OCI-LY1 (cell line): Measurements from ENCODE around the gene ESR2.

Experiments
- H2AFZ ChIP-seq: fragments of 200-600 bp; sonication (generic), shearing (Covaris generic); 2 replicates; pipeline ENCODE4 v1.6.0; 2014; ENCODE audit warnings: antibody characterized with exemption, mild to moderate bottlenecking, low read length
- H3F3A ChIP-seq: fragments of 200-600 bp; sonication (generic), shearing (Covaris generic); 2 replicates; pipeline ENCODE4 v1.6.0; 2014; ENCODE audit warnings: mild to moderate bottlenecking, antibody characterized with exemption, low read length, moderate library complexity; ENCODE audit not compliant: insufficient read depth
- H3K27ac ChIP-seq: fragments of 200-600 bp; sonication (generic); 2 replicates; pipeline ENCODE4 v1.5.1; 2014; ENCODE audit warnings: low read length, mixed run types, mild to moderate bottlenecking, low read depth; ENCODE audit not compliant: poor library complexity, severe bottlenecking
- H3K27me3 ChIP-seq: fragments of 200-600 bp; sonication (generic); 2 replicates; pipeline ENCODE4 v1.6.0; 2014; ENCODE audit warnings: antibody characterized with exemption, mild to moderate bottlenecking, low read length, moderate library complexity; ENCODE audit not compliant: insufficient read depth
- H3K36me3 ChIP-seq: fragments of 200-600 bp; sonication (generic); 2 replicates; pipeline ENCODE4 v1.6.1; 2014; ENCODE audit warnings: mild to moderate bottlenecking, antibody characterized with exemption, low read length, moderate library complexity, mixed read lengths; ENCODE audit not compliant: insufficient read depth
- H3K4me1 ChIP-seq: fragments of 200-600 bp; sonication (generic); 2 replicates; pipeline ENCODE4 v1.5.1; 2014; ENCODE audit warnings: mild to moderate bottlenecking, low read length, moderate library complexity; ENCODE audit not compliant: insufficient read depth, severe bottlenecking
- H3K4me2 ChIP-seq: fragments of 200-600 bp; sonication (generic), shearing (Covaris generic); 2 replicates; pipeline ENCODE4 v1.6.1; 2014; ENCODE audit warnings: low read length
- H3K4me3 ChIP-seq: fragments of 200-600 bp; sonication (generic); 2 replicates; pipeline ENCODE4 v1.5.1; 2014; ENCODE audit warnings: low read length, low read depth, mild to moderate bottlenecking, mixed read lengths; ENCODE audit not compliant: poor library complexity, severe bottlenecking
- H3K79me2 ChIP-seq: fragments of 200-600 bp; shearing (Covaris generic); 2 replicates; pipeline ENCODE4 v1.6.1; 2016; ENCODE audit warnings: mixed run types, low read length, mixed read lengths; ENCODE audit not compliant: insufficient read depth
- H3K9ac ChIP-seq: fragments of 200-600 bp; sonication (generic), shearing (Covaris generic); 2 replicates; pipeline ENCODE4 v1.6.1; 2014; ENCODE audit warnings: mild to moderate bottlenecking, low read length, mixed read lengths
- H3K9me2 ChIP-seq: fragments of 200-600 bp; sonication (generic), shearing (Covaris generic); 2 replicates; pipeline ENCODE4 v1.6.1; 2014; ENCODE audit warnings: low read depth, mild to moderate bottlenecking, low read length, mixed read lengths
- H3K9me3 ChIP-seq: fragments of 200-600 bp; shearing (Covaris generic); 2 replicates; pipeline ENCODE4 v1.6.1; 2014; ENCODE audit warnings: low read length, mixed read lengths
- H4K20me1 ChIP-seq: fragments of 200-600 bp; sonication (generic), shearing (Covaris generic); 2 replicates; pipeline ENCODE4 v1.6.0; 2016; ENCODE audit warnings: mild to moderate bottlenecking, low read length; ENCODE audit not compliant: insufficient read depth
- EZH2 ChIP-seq: fragments of 200-600 bp; sonication (generic), shearing (Covaris generic); IDR thresholded peaks from 2 replicates; pipeline ENCODE4 v1.8.0; 2017; ENCODE audit warnings: borderline replicate concordance, mixed run types, mild to moderate bottlenecking, antibody characterized with exemption, low read length, moderate library complexity, mixed read lengths
- TF ChIP-seq, protein P1 (sequence below): fragments of 200-600 bp; sonication (generic), shearing (Covaris generic); IDR thresholded peaks from 2 replicates; pipeline ENCODE4 v1.5.1; 2017; ENCODE audit warnings: mild to moderate bottlenecking, antibody characterized with exemption, low read length, moderate library complexity, mixed read lengths

The ESR2 gene

DNA sequence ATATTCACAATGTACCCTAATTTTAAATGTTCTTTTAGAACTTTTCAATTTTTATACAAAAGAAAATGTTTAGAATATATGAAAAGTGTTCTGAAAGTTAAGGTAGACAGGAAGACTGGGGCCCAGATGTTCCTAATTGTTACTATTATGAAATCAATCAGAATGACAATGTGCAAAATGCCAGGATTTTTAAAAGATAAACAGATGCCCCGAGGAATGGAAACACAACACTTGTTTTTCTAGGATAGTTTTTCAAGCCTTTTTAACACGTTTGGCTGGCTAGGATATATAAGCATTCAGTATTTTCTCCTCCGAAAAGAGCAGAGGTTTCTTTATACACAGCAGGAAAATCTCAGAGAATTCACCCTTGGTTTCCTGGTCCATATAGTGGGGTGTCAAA lies 106.8 kb downstream of the ESR2 start:
- Histone ChIP-seq H3K27me3 (no peaks in the 10 kb centered on the region), H3K4me1 (no peaks in the 10 kb centered on the region), H2AFZ (no peak overlapping the region), H3K4me2 (no peak overlapping the region), H3K9me2 (no peaks in the 10 kb centered on the region), H3K79me2 (no peaks in the 10 kb centered on the region), H3K9me3 (no peaks in the 10 kb centered on the region), H3K36me3 (peaks cover 72% of the 10 kb centered on the region), H4K20me1 (no peaks in the 10 kb centered on the region), H3K27ac (no peak overlapping the region), H3F3A (no peaks in the 10 kb centered on the region), H3K9ac (no peak overlapping the region), H3K4me3 (no peak overlapping the region)
- TF ChIP-seq, protein P1, sequence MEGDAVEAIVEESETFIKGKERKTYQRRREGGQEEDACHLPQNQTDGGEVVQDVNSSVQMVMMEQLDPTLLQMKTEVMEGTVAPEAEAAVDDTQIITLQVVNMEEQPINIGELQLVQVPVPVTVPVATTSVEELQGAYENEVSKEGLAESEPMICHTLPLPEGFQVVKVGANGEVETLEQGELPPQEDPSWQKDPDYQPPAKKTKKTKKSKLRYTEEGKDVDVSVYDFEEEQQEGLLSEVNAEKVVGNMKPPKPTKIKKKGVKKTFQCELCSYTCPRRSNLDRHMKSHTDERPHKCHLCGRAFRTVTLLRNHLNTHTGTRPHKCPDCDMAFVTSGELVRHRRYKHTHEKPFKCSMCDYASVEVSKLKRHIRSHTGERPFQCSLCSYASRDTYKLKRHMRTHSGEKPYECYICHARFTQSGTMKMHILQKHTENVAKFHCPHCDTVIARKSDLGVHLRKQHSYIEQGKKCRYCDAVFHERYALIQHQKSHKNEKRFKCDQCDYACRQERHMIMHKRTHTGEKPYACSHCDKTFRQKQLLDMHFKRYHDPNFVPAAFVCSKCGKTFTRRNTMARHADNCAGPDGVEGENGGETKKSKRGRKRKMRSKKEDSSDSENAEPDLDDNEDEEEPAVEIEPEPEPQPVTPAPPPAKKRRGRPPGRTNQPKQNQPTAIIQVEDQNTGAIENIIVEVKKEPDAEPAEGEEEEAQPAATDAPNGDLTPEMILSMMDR, result no peak
- no peak for TF ChIP-seq EZH2

DNA sequence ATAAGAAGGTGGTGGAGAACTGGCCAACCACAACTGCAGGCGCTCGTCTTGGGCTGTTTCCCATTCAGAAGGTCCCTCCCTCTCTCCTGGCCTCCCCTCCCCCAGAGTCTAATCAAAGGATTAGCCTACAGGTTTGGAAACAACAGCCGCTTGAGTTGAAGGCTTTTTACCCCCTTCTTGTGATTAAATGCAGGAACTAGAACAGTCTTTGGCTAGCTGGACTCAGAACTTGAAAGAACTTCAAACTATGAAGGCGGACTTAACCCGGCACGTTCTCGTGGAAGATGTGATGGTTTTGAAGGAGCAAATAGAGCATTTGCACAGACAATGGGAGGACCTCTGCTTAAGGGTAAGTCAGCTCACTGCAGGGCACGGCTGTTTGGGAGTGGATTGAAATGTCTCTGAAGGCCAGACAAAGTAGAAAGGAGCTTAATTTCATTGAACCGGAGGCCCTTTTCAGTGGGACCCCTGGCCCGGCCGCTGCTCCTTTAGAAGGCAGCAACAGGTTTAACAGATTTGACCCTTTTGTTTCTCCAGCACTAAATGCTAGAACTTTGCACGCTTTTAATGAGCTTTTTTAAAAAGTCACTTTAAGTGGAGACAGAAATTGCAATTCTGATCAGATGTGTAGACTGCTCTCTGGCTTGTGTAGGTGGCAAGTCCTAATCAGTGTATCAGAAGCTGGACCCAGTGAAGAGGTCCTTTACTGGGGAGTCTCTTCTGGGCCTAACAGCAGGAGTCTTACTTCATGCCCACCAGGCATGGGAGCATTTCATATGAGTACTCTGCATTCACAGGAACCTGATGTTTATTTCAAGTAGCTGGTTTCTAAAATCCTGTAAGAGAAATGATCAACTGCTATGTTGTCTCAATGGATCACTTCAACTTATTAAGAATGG lies 107.7 kb downstream of the ESR2 start:
- no peaks in the 10 kb centered on the region for H3K4me1 ChIP-seq
- H3K79me2 ChIP-seq, result no peaks in the 10 kb centered on the region
- H3K9ac ChIP-seq, result no peak overlapping the region
- no peaks in the 10 kb centered on the region for H3K27me3 ChIP-seq
- peaks cover 76% of the 10 kb centered on the region for H3K36me3 ChIP-seq
- no peak overlapping the region for H2AFZ ChIP-seq
- no peaks in the 10 kb centered on the region for H3K9me2 ChIP-seq
- H3F3A ChIP-seq, result no peaks in the 10 kb centered on the region
- no peak overlapping the region for H3K4me2 ChIP-seq
- H4K20me1 ChIP-seq, result no peaks in the 10 kb centered on the region
- no peak overlapping the region for H3K4me3 ChIP-seq
- TF ChIP-seq, protein P1, result no peak
- no peak for TF ChIP-seq EZH2
- H3K27ac ChIP-seq, result no peak overlapping the region
- no peaks in the 10 kb centered on the region for H3K9me3 ChIP-seq

DNA sequence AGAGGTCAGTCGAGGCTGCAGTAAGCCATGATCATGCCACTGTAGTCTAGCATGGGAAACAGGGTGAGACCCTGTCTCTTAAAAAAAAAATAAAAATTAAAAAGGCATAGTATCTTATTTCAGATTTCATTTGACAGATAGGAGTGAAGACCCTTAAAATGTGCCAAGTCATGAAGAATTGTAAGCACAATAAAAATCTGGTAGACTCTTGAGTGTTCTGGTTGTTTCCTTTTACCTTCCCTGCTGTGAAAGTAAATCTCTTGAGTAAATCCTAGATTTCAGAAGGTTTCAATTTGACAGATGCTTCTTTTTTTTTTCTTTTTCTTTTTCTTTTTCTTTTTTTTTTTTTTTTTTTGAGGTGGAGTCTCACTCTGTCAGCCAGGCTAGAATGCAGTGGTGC lies 109.0 kb downstream of the ESR2 start:
- no peaks in the 10 kb centered on the region for H3K9me2 ChIP-seq
- H3K79me2 ChIP-seq, result no peaks in the 10 kb centered on the region
- H3K4me2 ChIP-seq, result no peak overlapping the region
- H3K36me3 ChIP-seq, result peaks cover 77% of the 10 kb centered on the region
- H3K9me3 ChIP-seq, result no peaks in the 10 kb centered on the region
- H3K27ac ChIP-seq, result no peak overlapping the region
- H3K4me3 ChIP-seq, result no peak overlapping the region
- no peaks in the 10 kb centered on the region for H3K4me1 ChIP-seq
- no peak overlapping the region for H3K9ac ChIP-seq
- no peak for TF ChIP-seq EZH2
- no peaks in the 10 kb centered on the region for H3K27me3 ChIP-seq
- H2AFZ ChIP-seq, result no peak overlapping the region
- H3F3A ChIP-seq, result no peaks in the 10 kb centered on the region
- no peaks in the 10 kb centered on the region for H4K20me1 ChIP-seq
